A549 (cell line): ENCODE results near the gene RNF130. TPM values are rescaled to one million over a fixed set of nuclear protein-coding genes. Genes with fewer than 3 reads are reported as not detected.

Source experiments
- ATAC-seq, 2 experiments: fragments of 200-7000 bp in 1 of 2; fragments of >200 bp in 1 of 2; cut with Nextera tagmentation in 1 of 2; cut with Tn5 transposase in 1 of 2; 3 replicates each; pipeline versions ENCODE4 v1.8.0 to v1.9.1; 2018 to 2020; ENCODE audit warnings: mild to moderate bottlenecking in 1 of 2, moderate library complexity in 1 of 2
- CTCF ChIA-PET: fragments of 300-600 bp; sonication (Branson Sonifier 250); formaldehyde crosslinking; extraction: SDS; loops from one replicate; lab custom pipeline; 2021; ENCODE audit warnings: antibody characterized with exemption, inconsistent platforms; lab: Yijun Ruan, JAX
- POLR2A ChIA-PET: fragments of 350-600 bp; formaldehyde crosslinking; extraction: SDS; loops from one replicate; lab custom pipeline; 2021; ENCODE audit warnings: antibody characterized with exemption, inconsistent platforms; lab: Yijun Ruan, JAX
- DNase-seq, 2 experiments: peaks; one replicate each; pipeline versions ENCODE4 v3.0.0 to v3.0.0-alpha.2; 2011 to 2016; ENCODE audit warnings: low read depth in 1 of 2, low spot score in 1 of 2
- FAIRE-seq: peaks from 2 replicates; lab custom pipeline; 2011; peaks lifted over from hg19 to GRCh38; lab: Jason Lieb, UNC
- H3K27ac ChIP-seq, 2 experiments: fragments of >200 bp; sonication (Bioruptor Twin); formaldehyde crosslinking; 3 replicates each; pipeline ENCODE4 v1.5.1; 2016 to 2017
- H3K4me1 ChIP-seq: fragments of >200 bp; sonication (Bioruptor Twin); formaldehyde crosslinking; 3 replicates; pipeline ENCODE4 v1.6.1; 2016
- H3K4me2 ChIP-seq: fragments of >200 bp; sonication (Bioruptor Twin); formaldehyde crosslinking; 3 replicates; pipeline ENCODE4 v1.6.1; 2016
- H3K4me3 ChIP-seq: fragments of >200 bp; sonication (Bioruptor Twin); formaldehyde crosslinking; 3 replicates; pipeline ENCODE4 v1.5.1; 2016
- H3K9me3 ChIP-seq: fragments of >200 bp; sonication (Bioruptor Twin); formaldehyde crosslinking; 3 replicates; pipeline ENCODE4 v1.6.1; 2016
- BHLHE40 ChIP-seq: IDR thresholded peaks from 2 replicates; pipeline ENCODE4 v1.6.1; 2012; ENCODE audit warnings: low read depth, low read length, inconsistent platforms
- CHD4 ChIP-seq: fragments of 200-600 bp; sonication (generic); IDR thresholded peaks from 2 replicates; pipeline ENCODE4 v1.6.1; 2016; ENCODE audit warnings: antibody characterized with exemption, mild to moderate bottlenecking, borderline replicate concordance
- EHF ChIP-seq: fragments of 250-450 bp; sonication (Bioruptor Pico); IDR thresholded peaks from 2 replicates; pipeline ENCODE4 v1.5.0; 2020; ENCODE audit warnings: mild to moderate bottlenecking
- ESRRA ChIP-seq: fragments of 150-350 bp; IDR thresholded peaks from 2 replicates; pipeline ENCODE4 v1.6.1; 2014; ENCODE audit warnings: mild to moderate bottlenecking, low read length, borderline replicate concordance
- FOSL2 ChIP-seq, 2 experiments: fragments of 450-650 bp in 1 of 2; fragments of >200 bp in 1 of 2; sonication (Bioruptor Twin) in 1 of 2; formaldehyde crosslinking; IDR thresholded peaks; 2 replicates each; pipeline versions ENCODE4 v1.5.0 to v1.6.1; 2016 to 2020; ENCODE audit warnings: mild to moderate bottlenecking in 1 of 2, moderate library complexity in 1 of 2
- FOXS1 ChIP-seq: fragments of 250-450 bp; sonication (Bioruptor Pico); IDR thresholded peaks from 2 replicates; pipeline ENCODE4 v1.5.0; 2020; ENCODE audit warnings: mild to moderate bottlenecking, moderate library complexity
- GATA3 ChIP-seq: IDR thresholded peaks from 2 replicates; pipeline ENCODE4 v1.6.1; 2012; ENCODE audit warnings: borderline replicate concordance
- HEYL ChIP-seq: fragments of 250-450 bp; sonication (Bioruptor Pico); IDR thresholded peaks from 2 replicates; pipeline ENCODE4 v1.8.0; 2021; ENCODE audit warnings: mild to moderate bottlenecking, moderate library complexity
- JUN ChIP-seq, 2 experiments: fragments of >200 bp; sonication (Bioruptor Twin); formaldehyde crosslinking; IDR thresholded peaks; 2 replicates in 1 of 2; 3 replicates in 1 of 2; pipeline ENCODE4 v1.6.1; 2016 to 2017
- JUNB ChIP-seq: fragments of >200 bp; sonication (Bioruptor Twin); formaldehyde crosslinking; IDR thresholded peaks from 2 replicates; pipeline ENCODE4 v1.6.1; 2016
- KDM5A ChIP-seq: fragments of 200-600 bp; sonication (generic); IDR thresholded peaks from 2 replicates; pipeline ENCODE4 v1.6.1; 2016; ENCODE audit warnings: antibody characterized with exemption, mild to moderate bottlenecking
- MAZ ChIP-seq: fragments of 150-350 bp; IDR thresholded peaks from 2 replicates; pipeline ENCODE4 v1.6.1; 2014; ENCODE audit warnings: antibody characterized with exemption, low read depth, low read length, borderline replicate concordance
- NR3C1 ChIP-seq: fragments of >200 bp; sonication (Bioruptor Twin); formaldehyde crosslinking; IDR thresholded peaks from 3 replicates; pipeline ENCODE4 v1.6.1; 2017
- POLR2A ChIP-seq: IDR thresholded peaks from 2 replicates; pipeline ENCODE4 v1.6.1; 2012; ENCODE audit warnings: mild to moderate bottlenecking, low read length
- RAD21 ChIP-seq, 2 experiments: fragments of >200 bp in 1 of 2; sonication (Bioruptor Twin) in 1 of 2; formaldehyde crosslinking in 1 of 2; IDR thresholded peaks in 1 of 2; conservative IDR thresholded peaks in 1 of 2; 2 replicates in 1 of 2; 3 replicates in 1 of 2; pipeline ENCODE4 v1.6.1; 2012 to 2018; ENCODE audit warnings: inconsistent platforms in 1 of 2
- RARB ChIP-seq: fragments of 250-450 bp; sonication (Bioruptor Pico); IDR thresholded peaks from 2 replicates; pipeline ENCODE4 v1.8.0; 2021; ENCODE audit warnings: mild to moderate bottlenecking, moderate library complexity
- RNF2 ChIP-seq: fragments of 200-600 bp; sonication (generic); IDR thresholded peaks from 2 replicates; pipeline ENCODE4 v1.6.1; 2016; ENCODE audit warnings: low read depth, mild to moderate bottlenecking, antibody characterized with exemption, moderate library complexity, borderline replicate concordance
- SREBF2 ChIP-seq: fragments of 450-650 bp; IDR thresholded peaks from 2 replicates; pipeline ENCODE4 v1.6.1; 2014; ENCODE audit warnings: mild to moderate bottlenecking, moderate library complexity
- WGBS: methylation state at CpG from one replicate; pipeline ENCODE4 v1.1.6; 2017; ENCODE audit errors: missing lambda C conversion rate; 5-methylcytosine and 5-hydroxymethylcytosine counted together
- polyA plus RNA-seq, 4 experiments: library from polyadenylated mRNA; depleted of rRNA in 3 of 4; stranded (reverse); fragments of >200 nt; fragmentation: RNase III in 1 of 4; extraction: RNeasy Plus Mini Kit Qiagen cat#74134 plus additional on column Dnase treatment in 1 of 4; gene quantifications; 2 replicates in 3 of 4; 3 replicates in 1 of 4; pipeline ENCODE4 v1.2.3, GENCODE V29; 2011 to 2017
- TF ChIP-seq, protein P1 (sequence below): IDR thresholded peaks from 2 replicates; pipeline ENCODE4 v1.6.1; 2012; ENCODE audit warnings: low read depth, borderline replicate concordance
- TF ChIP-seq, protein P2 (sequence below): fragments of 250-450 bp; sonication (Bioruptor Pico); IDR thresholded peaks from 2 replicates; pipeline ENCODE4 v1.5.0; 2020; ENCODE audit warnings: low read depth, mild to moderate bottlenecking, moderate library complexity
- TF ChIP-seq, protein P3 (sequence below): fragments of >200 bp; sonication (Bioruptor Twin); formaldehyde crosslinking; IDR thresholded peaks from 2 replicates; pipeline ENCODE4 v1.6.1; 2016
- TF ChIP-seq, protein P4 (sequence below): fragments of 450-650 bp; IDR thresholded peaks from 2 replicates; pipeline ENCODE4 v1.6.1; 2014; ENCODE audit warnings: antibody characterized with exemption

Gene RNF130
- polyA plus RNA-seq, 2 of the 4 experiments (the other 2 are of a cell fraction), result 33.3 to 50.1 TPM

DNA sequence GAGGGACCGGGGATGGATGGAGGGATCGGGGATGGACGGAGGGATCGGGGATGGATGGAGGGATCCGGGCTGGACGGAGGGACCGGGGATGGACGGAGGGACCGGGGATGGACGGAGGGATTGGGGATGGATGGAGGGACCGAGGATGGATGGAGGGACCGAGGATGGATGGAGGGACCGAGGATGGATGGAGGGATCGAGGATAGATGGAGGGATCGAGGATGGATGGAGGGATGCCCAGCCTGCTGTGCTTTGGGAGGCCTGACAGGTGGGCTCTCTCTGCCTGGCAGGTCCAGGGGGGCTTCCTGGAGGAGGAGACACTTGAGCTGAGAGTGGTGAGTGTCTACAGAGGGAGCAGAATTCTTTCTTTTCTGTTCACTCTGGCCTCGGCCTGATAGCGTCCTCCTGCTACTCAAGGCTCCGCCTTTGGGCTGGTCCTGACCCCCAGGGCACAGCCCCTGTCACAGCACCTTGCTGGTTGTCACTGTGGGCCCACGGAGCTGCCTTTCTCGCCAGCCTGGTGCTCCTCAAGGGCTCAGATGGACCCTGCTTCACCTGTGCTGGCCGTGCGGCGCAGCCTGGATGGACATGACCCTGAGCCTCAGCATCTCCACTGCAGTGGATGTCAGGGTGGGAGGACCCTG, 42.2 kb upstream of the RNF130 start:
- no peak overlapping the region for H3K4me2 ChIP-seq
- H3K4me3 ChIP-seq, result no peak overlapping the region
- no peak for FAIRE-seq
- POLR2A ChIA-PET, result no interaction called here
- H3K9me3 ChIP-seq, result no peaks in the 10 kb centered on the region; the same call in 2 of the 3 replicates
- H3K27ac ChIP-seq, result no peak overlapping the region
- TF ChIP-seq RNF2 (no peak), ESRRA (no peak), CHD4 (no peak), MAZ (no peak), POLR2A (no peak), JUN (IDR thresholded peaks at IDR 0.05) (no peak), KDM5A (no peak), FOSL2 (IDR thresholded peaks at IDR 0.05) (no peak), FOSL2 (CRISPR knock-in tag; IDR thresholded peaks at IDR 0.05) (no peak), EHF (CRISPR knock-in tag) (no peak)
- TF ChIP-seq, protein P1, sequence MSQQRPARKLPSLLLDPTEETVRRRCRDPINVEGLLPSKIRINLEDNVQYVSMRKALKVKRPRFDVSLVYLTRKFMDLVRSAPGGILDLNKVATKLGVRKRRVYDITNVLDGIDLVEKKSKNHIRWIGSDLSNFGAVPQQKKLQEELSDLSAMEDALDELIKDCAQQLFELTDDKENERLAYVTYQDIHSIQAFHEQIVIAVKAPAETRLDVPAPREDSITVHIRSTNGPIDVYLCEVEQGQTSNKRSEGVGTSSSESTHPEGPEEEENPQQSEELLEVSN, result no peak
- TF ChIP-seq, protein P2, sequence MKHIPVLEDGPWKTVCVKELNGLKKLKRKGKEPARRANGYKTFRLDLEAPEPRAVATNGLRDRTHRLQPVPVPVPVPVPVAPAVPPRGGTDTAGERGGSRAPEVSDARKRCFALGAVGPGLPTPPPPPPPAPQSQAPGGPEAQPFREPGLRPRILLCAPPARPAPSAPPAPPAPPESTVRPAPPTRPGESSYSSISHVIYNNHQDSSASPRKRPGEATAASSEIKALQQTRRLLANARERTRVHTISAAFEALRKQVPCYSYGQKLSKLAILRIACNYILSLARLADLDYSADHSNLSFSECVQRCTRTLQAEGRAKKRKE (CRISPR knock-in tag), result no peak
- TF ChIP-seq, all 56 proteins: peak for 0
- WGBS, result 71% methylated on average over 17 of the region's 23 CpGs
- no peak for DNase-seq
- CTCF ChIA-PET, result interaction anchor here (0.7 kb wide), 1 partner anchor 23 kb away, joined by 3 read pairs; no protein-coding TSS in a partner anchor
- no peaks in the 10 kb centered on the region for H3K4me1 ChIP-seq
- ATAC-seq, result no peak

DNA sequence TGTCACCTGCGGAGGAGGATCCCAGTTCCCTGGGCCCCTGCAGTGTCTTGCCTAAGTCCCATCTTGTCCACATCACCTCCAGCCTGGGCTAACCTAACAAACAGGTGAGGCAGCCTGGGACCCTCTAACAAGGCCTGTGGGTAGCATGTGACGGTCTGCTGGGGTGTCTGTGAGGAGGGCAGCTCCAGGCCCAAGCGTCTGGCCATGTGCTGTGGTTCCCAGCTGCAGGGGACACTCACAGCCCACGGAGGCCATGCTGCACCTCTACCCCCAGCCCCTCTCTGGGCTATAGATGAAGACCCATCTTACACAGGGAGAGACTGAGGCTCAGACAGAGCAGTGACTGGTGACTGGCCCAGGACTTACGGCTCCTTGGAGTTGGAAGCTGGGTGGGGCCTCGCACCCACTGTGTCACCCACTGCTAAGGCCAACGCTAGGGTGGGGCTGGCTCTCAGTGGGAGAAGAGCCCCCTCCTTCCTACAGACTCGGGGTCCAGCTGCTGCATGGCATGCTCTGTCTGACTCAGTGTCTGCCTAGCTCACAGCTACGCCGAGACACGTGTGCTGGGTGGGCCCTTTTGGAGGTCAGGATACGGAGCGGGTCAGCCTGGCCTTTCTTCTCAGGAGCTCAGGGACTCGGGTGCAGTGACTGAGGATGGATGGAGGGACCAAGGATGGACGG, 40.8 kb upstream of the RNF130 start:
- DNase-seq, result no peak
- Histone ChIP-seq H3K4me2 (no peak overlapping the region), H3K27ac (no peak overlapping the region), H3K9me3 (peaks cover 13% of the 10 kb centered on the region; the same call in 2 of the 3 replicates), H3K4me1 (no peaks in the 10 kb centered on the region), H3K4me3 (no peak overlapping the region)
- 64% methylated on average over 15 of the region's 15 CpGs for WGBS
- ChIA-PET CTCF (interaction anchor here (0.9 to 1.2 kb wide), 2 partner anchors 15 to 97 kb away, joined by 3 to 4 read pairs; partner anchors contain the start of gene RASGEF1C), POLR2A (no interaction called here)
- TF ChIP-seq BHLHE40 (no peak), EHF (CRISPR knock-in tag) (no peak), RARB (CRISPR knock-in tag) (no peak), FOXS1 (CRISPR knock-in tag) (no peak), CHD4 (no peak), RAD21 (conservative IDR thresholded peaks at IDR 0.05 in 1 of 2, IDR thresholded peaks at IDR 0.05 in 1 of 2) (no peak), MAZ (no peak), JUNB (no peak), SREBF2 (no peak), NR3C1 (no peak), GATA3 (no peak), FOSL2 (IDR thresholded peaks at IDR 0.05) (no peak), FOSL2 (CRISPR knock-in tag; IDR thresholded peaks at IDR 0.05) (no peak), HEYL (CRISPR knock-in tag) (no peak)
- TF ChIP-seq, protein P3, sequence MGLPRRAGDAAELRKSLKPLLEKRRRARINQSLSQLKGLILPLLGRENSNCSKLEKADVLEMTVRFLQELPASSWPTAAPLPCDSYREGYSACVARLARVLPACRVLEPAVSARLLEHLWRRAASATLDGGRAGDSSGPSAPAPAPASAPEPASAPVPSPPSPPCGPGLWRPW, result no peak
- TF ChIP-seq, protein P4, sequence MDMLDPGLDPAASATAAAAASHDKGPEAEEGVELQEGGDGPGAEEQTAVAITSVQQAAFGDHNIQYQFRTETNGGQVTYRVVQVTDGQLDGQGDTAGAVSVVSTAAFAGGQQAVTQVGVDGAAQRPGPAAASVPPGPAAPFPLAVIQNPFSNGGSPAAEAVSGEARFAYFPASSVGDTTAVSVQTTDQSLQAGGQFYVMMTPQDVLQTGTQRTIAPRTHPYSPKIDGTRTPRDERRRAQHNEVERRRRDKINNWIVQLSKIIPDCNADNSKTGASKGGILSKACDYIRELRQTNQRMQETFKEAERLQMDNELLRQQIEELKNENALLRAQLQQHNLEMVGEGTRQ, result no peak
- ATAC-seq, result no peak
- FAIRE-seq, result no peak
